ENCODE data around the gene VCL. TPM values are rescaled to one million over a fixed set of nuclear protein-coding genes. Genes with fewer than 3 reads are reported as not detected.

Gene VCL
- total RNA-seq = 186 and 187 TPM in 2 replicates

GRCh38 chr10:73997787-73998622 is at the start of gene VCL:
Gene VCL, plus strand, starts transcription at chr10:73998116. Its CDS starts 92 bp downstream, at chr10:73998208.

GRCh38 chr10:74150204-74150989 is 152.5 kb downstream of the VCL start, which contains the start of gene AP3M1:
Gene AP3M1, minus strand, starts transcription at chr10:74150828. Its CDS starts 12,449 bp downstream, at chr10:74138379.

GRCh38 chr10:74150990-74151878 is 153.3 kb downstream of the VCL start, which contains the start of gene ADK:
Gene ADK, plus strand, starts transcription at chr10:74151221. Its CDS starts 58 bp downstream, at chr10:74151279.

Other genes with a start within 250 kb of the VCL start
- gene CHCHD1, start 216.1 kb upstream of the VCL start, total RNA-seq = 17.8 and 30.1 TPM in 2 replicates
- gene ZSWIM8, start 212.5 kb upstream of the VCL start, total RNA-seq = 39.7 and 83.4 TPM in 2 replicates
- 6.3 and 7.0 TPM in 2 replicates for gene NDST2, start 186.5 kb upstream of the VCL start, total RNA-seq
- gene CAMK2G, start 123.6 kb upstream of the VCL start, total RNA-seq = 18.8 and 22.8 TPM in 2 replicates
- 53.0 and 130 TPM in 2 replicates for gene PLAU, start 87.0 kb upstream of the VCL start, total RNA-seq
- gene AP3M1, start 152.7 kb downstream of the VCL start, total RNA-seq = 26.8 and 33.9 TPM in 2 replicates
- gene ADK, start 153.1 kb downstream of the VCL start, total RNA-seq = 29.6 and 82.4 TPM in 2 replicates